Pancreas (tissue), 10 donors: Measurements from ENCODE around the gene MXRA7. TPM values are rescaled to one million over a fixed set of nuclear protein-coding genes. Genes with fewer than 3 reads are reported as not detected.

Experiments
- ATAC-seq, 4 donors: fragments of 200-7000 bp; cut with Tn5 transposase; one replicate each; pipeline versions ENCODE4 v1.8.0 to v1.9.1; 2020; ENCODE audit warnings: mild to moderate bottlenecking in 4 of 4, moderate library complexity in 4 of 4
- DNase-seq, 6 donors: peaks; one replicate each; pipeline ENCODE4 v3.0.0-alpha.2; 2020
- FAIRE-seq: peaks from 2 replicates; lab custom pipeline; 2012; peaks lifted over from hg19 to GRCh38; lab: Jason Lieb, UNC
- H3K27ac ChIP-seq, 4 donors: fragments of 200-600 bp; sonication (generic); 1 replicate in 3 of 4; 2 replicates in 1 of 4; pipeline versions ENCODE4 v1.5.0 to v1.8.0; 2020
- H3K27me3 ChIP-seq, 4 donors: fragments of 200-600 bp; one replicate each; pipeline ENCODE4 v1.8.0; 2021
- H3K36me3 ChIP-seq, 3 donors: fragments of 200-600 bp; sonication (generic) in 1 of 3; one replicate each; pipeline versions ENCODE4 v1.5.0 to v1.8.0; 2020 to 2021
- H3K4me1 ChIP-seq, 3 donors: fragments of 200-600 bp; one replicate each; pipeline ENCODE4 v1.8.0; 2021
- H3K4me3 ChIP-seq, 4 donors: fragments of 200-600 bp; sonication (generic) in 2 of 4; one replicate each; pipeline versions ENCODE4 v1.5.0 to v1.8.0; 2020 to 2021
- H3K9me3 ChIP-seq, 4 donors: fragments of 200-600 bp; one replicate each; pipeline ENCODE4 v1.8.0; 2021
- CTCF ChIP-seq, 4 donors: fragments of 200-600 bp; sonication (generic) in 3 of 4; IDR thresholded peaks; one replicate each; pipeline versions ENCODE4 v1.5.0 to v1.8.0; 2021; ENCODE audit warnings: antibody characterized with exemption in 4 of 4
- WGBS, 2 donors: extraction: QIAGEN DNeasy Blood & Tissue Kit; methylation state at CpG; one replicate each; pipeline ENCODE4 v1.1.7; 2013; 5-methylcytosine and 5-hydroxymethylcytosine counted together
- intact Hi-C, 3 donors: fragments of 100-400 bp; cut with DNase I; formaldehyde crosslinking; loops; one replicate each; pipeline versions ENCODE4 v1.11.1 to v1.14.2; 2022
- polyA plus RNA-seq, 2 donors: library from polyadenylated mRNA; stranded (reverse); fragments of 200-250 nt; gene quantifications; one replicate each; pipeline ENCODE4 v1.2.3, GENCODE V29; 2013
- total RNA-seq, 6 donors: library from RNA; stranded (reverse); fragmentation: NEBNext Ultra II Directional in 4 of 6; extraction: Animal tissue kit (Norgen Biotek cat#: 25700) in 4 of 6; gene quantifications; one replicate each; pipeline versions ENCODE4 v1.2.1 to v1.2.4, GENCODE V29; 2021 to 2023
- donor health status: healthy with polysubstance abuse.
- donor health status: DM: no; HTN: no; CAD: no; lungs with moderate emphysema.
- donor health status: DM: no; HTN: no; CAD: no.
- donor health status: control.
- donor health status: control.
- donor health status: Bipolar disorder and iron deficiency.
- donor health status: DM: yes; HTN: yes; CAD: no.
- donor health status: DM: no; HTN: no; CAD: no.
- donor health status: DM: no; HTN: no; CAD: no.
- donor health status: DM: yes; HTN: yes; CAD: no.

MXRA7 gene
- total and polyA plus RNA-seq, 8 donors, result 32.0 to 137 (median 44.7) TPM

- no peak for ATAC-seq
- H3K27ac ChIP-seq, result peak overlapping the region in 2 of 4 donors; percentile 70 to 76
- 87 to 90% methylated on average over 8 of the region's 8 CpGs for WGBS, 2 donors
- no peak for TF ChIP-seq CTCF (IDR thresholded peaks at IDR 0.05)
- no peak overlapping the region for H3K4me3 ChIP-seq
- FAIRE-seq, result no peak
- no peak for DNase-seq
- intact Hi-C loops, result no loop called here
- no peaks in the 10 kb centered on the region for H3K27me3 ChIP-seq
- no peaks in the 10 kb centered on the region for H3K9me3 ChIP-seq
- H3K4me1 ChIP-seq, result peaks cover 0 to 6% (median 0%) of the 10 kb centered on the region in 3 donors
- no peaks in the 10 kb centered on the region for H3K36me3 ChIP-seq
These were observed 24.9 kb downstream of the MXRA7 start for GRCh38 chr17:76685846-76686245.

GRCh38 chr17:76685366-76685765, 25.4 kb downstream of the MXRA7 start:
- Histone ChIP-seq H3K4me1 (peaks cover 0 to 6% (median 0%) of the 10 kb centered on the region in 3 donors), H3K4me3 (no peak overlapping the region), H3K27me3 (no peaks in the 10 kb centered on the region), H3K9me3 (no peaks in the 10 kb centered on the region), H3K36me3 (no peaks in the 10 kb centered on the region), H3K27ac (peak overlapping the region in 1 of 4 donors; percentile 70)
- TF ChIP-seq CTCF (IDR thresholded peaks at IDR 0.05), result no peak
- DNase-seq, result no peak
- intact Hi-C loops, result no loop called here
- WGBS, 2 donors, result 80 to 92% methylated on average over 12 of the region's 12 CpGs
- ATAC-seq, result no peak
- no peak for FAIRE-seq

- Histone ChIP-seq H3K4me1 (peaks cover 0 to 6% (median 0%) of the 10 kb centered on the region in 3 donors), H3K36me3 (no peaks in the 10 kb centered on the region), H3K4me3 (no peak overlapping the region), H3K9me3 (no peaks in the 10 kb centered on the region), H3K27ac (no peak overlapping the region), H3K27me3 (no peaks in the 10 kb centered on the region)
- intact Hi-C loops, result no loop called here
- DNase-seq, result no peak
- no peak for TF ChIP-seq CTCF (IDR thresholded peaks at IDR 0.05)
- no peak for ATAC-seq
- no peak for FAIRE-seq
- WGBS, 2 donors, result 89 to 92% methylated on average over 7 of the region's 7 CpGs
These were observed 26.0 kb downstream of the MXRA7 start for GRCh38 chr17:76684756-76685155.

GRCh38 chr17:76683921-76684745, 26.6 kb downstream of the MXRA7 start:
- H3K27ac ChIP-seq, result no peak overlapping the region
- intact Hi-C loops, result no loop called here
- H3K36me3 ChIP-seq, result no peaks in the 10 kb centered on the region
- no peak for FAIRE-seq
- no peak for DNase-seq
- no peaks in the 10 kb centered on the region for H3K27me3 ChIP-seq
- peaks cover 0 to 2% (median 0%) of the 10 kb centered on the region in 3 donors for H3K4me1 ChIP-seq
- no peaks in the 10 kb centered on the region for H3K9me3 ChIP-seq
- ATAC-seq, result no peak
- no peak for TF ChIP-seq CTCF (IDR thresholded peaks at IDR 0.05)
- 89% methylated on average over 25 of the region's 25 CpGs for WGBS, 2 donors
- H3K4me3 ChIP-seq, result no peak overlapping the region
